MCF 10A (cell line): ENCODE data around the gene EXD3. TPM values are rescaled to one million over a fixed set of nuclear protein-coding genes. Genes with fewer than 3 reads are reported as not detected.

Experiments
- BruUV-seq: library from RNA; stranded (reverse); fragments of 400-500 nt; replicated peaks from 2 replicates; lab custom pipeline; 2021; lab: Mats Ljungman, UMichigan
- CTCF ChIA-PET: fragments of 300-600 bp; sonication (Branson Sonifier 250); formaldehyde crosslinking; extraction: SDS; loops from one replicate; lab custom pipeline; 2021; ENCODE audit warnings: antibody characterized with exemption, inconsistent platforms; lab: Yijun Ruan, JAX
- POLR2A ChIA-PET: fragments of 300-600, 350-650 bp; sonication (Branson Sonifier 250); formaldehyde crosslinking; extraction: SDS; loops from one replicate; lab custom pipeline; 2020; ENCODE audit warnings: antibody characterized with exemption, inconsistent platforms; lab: Yijun Ruan, JAX
- DNase-seq: peaks from one replicate; pipeline ENCODE4 v3.0.0-alpha.2; 2018; ENCODE audit not compliant: unreplicated experiment
- H3K27ac Mint-ChIP-seq: one replicate; pipeline ENCODE4 v1.8.0; 2022; ENCODE audit warnings: mild to moderate bottlenecking, low read depth, mixed read lengths; ENCODE audit not compliant: unreplicated experiment
- H3K27me3 Mint-ChIP-seq: one replicate; pipeline ENCODE4 v1.8.0; 2022; ENCODE audit warnings: mixed read lengths; ENCODE audit not compliant: insufficient read depth, unreplicated experiment
- H3K36me3 Mint-ChIP-seq: one replicate; pipeline ENCODE4 v1.8.0; 2022; ENCODE audit warnings: mild to moderate bottlenecking, moderate library complexity, mixed read lengths; ENCODE audit not compliant: insufficient read depth, unreplicated experiment
- H3K4me1 Mint-ChIP-seq: one replicate; pipeline ENCODE4 v1.8.0; 2022; ENCODE audit warnings: mixed read lengths; ENCODE audit not compliant: insufficient read depth, unreplicated experiment
- H3K4me3 Mint-ChIP-seq: one replicate; pipeline ENCODE4 v1.8.0; 2022; ENCODE audit warnings: mild to moderate bottlenecking, moderate library complexity, mixed read lengths; ENCODE audit not compliant: unreplicated experiment
- H3K9me3 Mint-ChIP-seq: one replicate; pipeline ENCODE4 v1.8.0; 2022; ENCODE audit warnings: mixed read lengths; ENCODE audit not compliant: unreplicated experiment
- intact Hi-C: fragments of 100-400 bp; cut with micrococcal nuclease; formaldehyde crosslinking; loops from 2 replicates; pipeline ENCODE4 v1.14.1; 2022
- total RNA-seq: library from RNA; stranded (reverse); gene quantifications from 2 replicates; pipeline ENCODE4 v1.2.3, GENCODE V29; 2022
- TF ChIP-seq, protein P1 (sequence below): fragments of 200-600 bp; IDR thresholded peaks from one replicate; pipeline ENCODE4 v1.8.0; 2022; ENCODE audit warnings: antibody characterized with exemption, mild to moderate bottlenecking; ENCODE audit not compliant: unreplicated experiment

The EXD3 gene
- total RNA-seq, 1 experiment from 2014 or later, result 17.1 TPM

GRCh38 chr9:137437691-137438590, 15.0 kb upstream of the EXD3 start:
- intact Hi-C loops, result no loop called here
- H3K27me3 Mint-ChIP-seq, result no peaks in the 10 kb centered on the region
- no peak overlapping the region for H3K27ac Mint-ChIP-seq
- no peaks in the 10 kb centered on the region for H3K4me1 Mint-ChIP-seq
- no TSS peak for BruUV-seq
- ChIA-PET POLR2A (interaction anchor here (1.2 to 3.9 kb wide), 2 partner anchors 13 to 15 kb away, joined by 6 to 12 read pairs; partner anchors contain the start of genes EXD3 and NOXA1), CTCF (interaction anchor here (0.6 to 1.1 kb wide), 2 partner anchors 7 to 14 kb away, joined by 3 read pairs; no protein-coding TSS in a partner anchor)
- H3K4me3 Mint-ChIP-seq, result no peak overlapping the region
- no peak for DNase-seq
- TF ChIP-seq, protein P1, sequence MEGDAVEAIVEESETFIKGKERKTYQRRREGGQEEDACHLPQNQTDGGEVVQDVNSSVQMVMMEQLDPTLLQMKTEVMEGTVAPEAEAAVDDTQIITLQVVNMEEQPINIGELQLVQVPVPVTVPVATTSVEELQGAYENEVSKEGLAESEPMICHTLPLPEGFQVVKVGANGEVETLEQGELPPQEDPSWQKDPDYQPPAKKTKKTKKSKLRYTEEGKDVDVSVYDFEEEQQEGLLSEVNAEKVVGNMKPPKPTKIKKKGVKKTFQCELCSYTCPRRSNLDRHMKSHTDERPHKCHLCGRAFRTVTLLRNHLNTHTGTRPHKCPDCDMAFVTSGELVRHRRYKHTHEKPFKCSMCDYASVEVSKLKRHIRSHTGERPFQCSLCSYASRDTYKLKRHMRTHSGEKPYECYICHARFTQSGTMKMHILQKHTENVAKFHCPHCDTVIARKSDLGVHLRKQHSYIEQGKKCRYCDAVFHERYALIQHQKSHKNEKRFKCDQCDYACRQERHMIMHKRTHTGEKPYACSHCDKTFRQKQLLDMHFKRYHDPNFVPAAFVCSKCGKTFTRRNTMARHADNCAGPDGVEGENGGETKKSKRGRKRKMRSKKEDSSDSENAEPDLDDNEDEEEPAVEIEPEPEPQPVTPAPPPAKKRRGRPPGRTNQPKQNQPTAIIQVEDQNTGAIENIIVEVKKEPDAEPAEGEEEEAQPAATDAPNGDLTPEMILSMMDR, result no peak
- no peaks in the 10 kb centered on the region for H3K9me3 Mint-ChIP-seq
- H3K36me3 Mint-ChIP-seq, result peaks cover 8% of the 10 kb centered on the region

- H3K27ac Mint-ChIP-seq, result no peak overlapping the region
- POLR2A ChIA-PET, result interaction anchor here (1.1 to 3.9 kb wide), 2 partner anchors 12 to 14 kb away, joined by 3 to 12 read pairs; partner anchors contain the start of genes EXD3 and NOXA1
- no peak overlapping the region for H3K4me3 Mint-ChIP-seq
- H3K27me3 Mint-ChIP-seq, result no peaks in the 10 kb centered on the region
- CTCF ChIA-PET, result interaction anchor here (0.6 to 1.1 kb wide), 2 partner anchors 8 to 13 kb away, joined by 3 read pairs; no protein-coding TSS in a partner anchor
- TF ChIP-seq, protein P1, result no peak
- peaks cover 8% of the 10 kb centered on the region for H3K36me3 Mint-ChIP-seq
- intact Hi-C loops, result no loop called here
- DNase-seq, result no peak
- H3K4me1 Mint-ChIP-seq, result no peaks in the 10 kb centered on the region
- no peaks in the 10 kb centered on the region for H3K9me3 Mint-ChIP-seq
- BruUV-seq, result no TSS peak
Observed at GRCh38 chr9:137436761-137437600, 14.0 kb upstream of the EXD3 start.

DNA sequence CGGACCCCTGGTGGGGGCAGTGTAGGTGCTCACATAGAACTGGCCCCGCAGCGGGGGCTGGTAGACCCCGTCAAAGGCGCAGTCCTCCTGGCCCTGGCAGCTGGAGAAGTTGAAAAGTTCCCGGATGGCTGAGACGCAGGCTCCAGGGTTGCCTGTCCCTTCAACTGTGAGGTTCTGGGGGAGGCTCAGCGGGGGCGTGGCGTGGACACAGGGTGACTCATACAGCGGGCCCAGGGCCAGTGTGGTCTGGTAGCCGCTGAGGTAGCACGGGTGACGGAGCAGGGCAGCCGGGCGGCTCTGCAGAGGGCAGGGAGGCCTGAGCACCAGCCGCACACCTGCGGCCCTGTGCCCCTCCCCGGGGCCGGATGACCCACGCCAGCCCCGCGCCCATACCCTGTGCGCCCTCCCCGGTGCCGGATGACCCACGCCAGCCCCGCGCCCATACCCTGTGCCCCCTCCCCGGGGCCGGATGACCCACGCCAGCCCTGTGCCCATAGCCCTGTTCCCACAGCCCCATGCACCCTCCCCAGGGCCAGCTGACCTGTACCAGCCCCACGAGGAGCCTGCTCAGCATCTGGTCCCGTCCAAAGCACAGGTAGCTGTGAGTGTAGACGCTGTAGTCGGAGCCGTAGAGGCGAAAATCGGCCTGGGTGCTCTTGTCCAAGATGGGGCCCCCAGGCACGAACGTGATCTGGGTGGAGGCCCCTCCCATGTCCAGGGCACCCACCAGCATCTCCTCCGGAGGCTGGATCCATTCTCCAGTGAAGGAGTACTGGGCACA, 13.2 kb upstream of the EXD3 start:
- H3K27me3 Mint-ChIP-seq, result no peaks in the 10 kb centered on the region
- H3K4me1 Mint-ChIP-seq, result no peaks in the 10 kb centered on the region
- ChIA-PET POLR2A (interaction anchor here (1.1 to 3.9 kb wide), 2 partner anchors 11 to 13 kb away, joined by 3 to 12 read pairs; partner anchors contain the start of genes EXD3 and NOXA1), CTCF (no interaction called here)
- H3K4me3 Mint-ChIP-seq, result no peak overlapping the region
- H3K9me3 Mint-ChIP-seq, result no peaks in the 10 kb centered on the region
- DNase-seq, result peak; percentile 91
- no TSS peak for BruUV-seq
- intact Hi-C loops, result no loop called here
- TF ChIP-seq, protein P1, result no peak
- peaks cover 8% of the 10 kb centered on the region for H3K36me3 Mint-ChIP-seq
- no peak overlapping the region for H3K27ac Mint-ChIP-seq
